Measurements from ENCODE around the gene SKP1. TPM values are rescaled to one million over a fixed set of nuclear protein-coding genes. Genes with fewer than 3 reads are reported as not detected.

SKP1 gene
- total RNA-seq, 1 donor, result 349 TPM

DNA sequence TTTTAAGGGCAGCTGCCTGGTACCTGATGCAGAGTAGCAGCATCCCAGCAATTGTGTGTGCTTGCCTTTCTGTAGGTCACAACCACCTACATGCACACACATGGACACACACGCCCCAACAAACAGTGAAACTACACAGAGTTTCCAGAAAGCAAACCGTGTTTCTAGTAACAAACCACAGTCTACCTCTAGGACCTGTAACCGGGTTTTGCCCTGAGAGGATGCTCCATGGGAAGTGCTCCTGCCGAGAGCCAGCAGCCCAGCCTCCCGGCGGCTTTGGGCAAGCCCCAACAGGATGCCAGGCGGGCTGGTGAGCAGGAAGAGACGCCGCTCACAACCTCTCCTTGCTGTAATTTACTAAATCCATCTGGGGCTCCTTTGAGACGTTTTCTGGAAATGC is 66.4 kb downstream of the SKP1 start:
- TF ChIP-seq, protein P1, sequence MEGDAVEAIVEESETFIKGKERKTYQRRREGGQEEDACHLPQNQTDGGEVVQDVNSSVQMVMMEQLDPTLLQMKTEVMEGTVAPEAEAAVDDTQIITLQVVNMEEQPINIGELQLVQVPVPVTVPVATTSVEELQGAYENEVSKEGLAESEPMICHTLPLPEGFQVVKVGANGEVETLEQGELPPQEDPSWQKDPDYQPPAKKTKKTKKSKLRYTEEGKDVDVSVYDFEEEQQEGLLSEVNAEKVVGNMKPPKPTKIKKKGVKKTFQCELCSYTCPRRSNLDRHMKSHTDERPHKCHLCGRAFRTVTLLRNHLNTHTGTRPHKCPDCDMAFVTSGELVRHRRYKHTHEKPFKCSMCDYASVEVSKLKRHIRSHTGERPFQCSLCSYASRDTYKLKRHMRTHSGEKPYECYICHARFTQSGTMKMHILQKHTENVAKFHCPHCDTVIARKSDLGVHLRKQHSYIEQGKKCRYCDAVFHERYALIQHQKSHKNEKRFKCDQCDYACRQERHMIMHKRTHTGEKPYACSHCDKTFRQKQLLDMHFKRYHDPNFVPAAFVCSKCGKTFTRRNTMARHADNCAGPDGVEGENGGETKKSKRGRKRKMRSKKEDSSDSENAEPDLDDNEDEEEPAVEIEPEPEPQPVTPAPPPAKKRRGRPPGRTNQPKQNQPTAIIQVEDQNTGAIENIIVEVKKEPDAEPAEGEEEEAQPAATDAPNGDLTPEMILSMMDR (IDR thresholded peaks at IDR 0.05; ENCODE audit: insufficient read depth, low read length), result no peak
- no peak overlapping the region for H3K4me3 ChIP-seq (ENCODE audit: low read depth, low read length)
- DNase-seq (ENCODE audit: low read depth), result no peak

DNA sequence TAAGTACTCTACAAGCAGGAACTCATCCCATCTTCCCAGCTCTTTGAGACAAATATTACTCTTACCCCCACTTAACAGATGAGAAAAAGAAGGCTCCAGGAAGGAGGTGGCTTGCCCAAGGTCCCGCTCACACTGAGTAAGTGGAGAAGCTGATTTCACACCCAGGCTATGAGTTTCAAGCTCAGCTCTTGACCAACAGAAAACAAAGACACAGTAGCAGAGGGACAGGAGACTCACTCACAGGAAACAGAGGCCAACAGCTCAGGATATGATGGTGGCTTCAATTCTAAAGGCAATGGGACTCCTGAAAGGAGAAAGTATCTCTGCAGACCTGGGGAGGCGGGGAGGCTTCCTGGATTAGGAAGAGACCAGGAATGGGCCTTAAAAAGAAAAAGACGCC is 69.0 kb downstream of the SKP1 start:
- H3K4me3 ChIP-seq (ENCODE audit: low read depth, low read length), result no peak overlapping the region
- TF ChIP-seq, protein P1 (IDR thresholded peaks at IDR 0.05; ENCODE audit: insufficient read depth, low read length), result no peak
- DNase-seq (ENCODE audit: low read depth), result no peak

DNA sequence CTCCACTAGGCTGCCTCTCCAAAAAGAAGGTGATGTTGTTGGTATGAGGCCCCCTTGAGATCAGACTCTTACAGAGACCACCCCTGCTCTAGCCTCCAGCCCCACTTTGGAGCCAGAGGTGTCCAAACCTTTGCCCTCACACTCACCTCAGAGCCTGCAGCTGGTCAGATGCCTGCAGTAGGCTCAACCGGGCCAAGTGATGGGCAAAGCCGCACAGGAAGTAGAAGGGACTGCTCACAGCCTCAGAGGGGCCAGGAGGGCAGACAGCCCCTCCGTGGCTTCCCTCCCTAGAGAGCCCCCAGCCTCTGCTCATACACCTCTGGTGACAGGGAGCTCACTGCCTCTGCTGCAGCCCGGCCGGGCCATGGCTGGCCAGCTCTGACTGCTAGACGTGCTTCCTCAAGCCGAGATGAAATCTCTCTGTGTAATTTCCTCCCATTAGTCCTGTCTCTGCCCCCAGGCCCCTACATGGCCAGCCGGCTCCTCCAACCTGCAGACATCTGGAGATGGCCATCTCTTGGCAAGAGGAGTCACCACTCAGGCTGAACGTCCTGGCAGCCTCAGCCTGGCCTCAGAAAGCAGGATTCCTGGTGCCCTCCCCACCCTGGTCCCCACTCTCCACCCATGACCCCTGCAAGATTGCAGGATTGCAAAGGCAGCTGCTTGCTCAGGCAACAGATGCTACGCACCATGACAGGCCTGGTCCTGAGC is 69.6 kb downstream of the SKP1 start:
- TF ChIP-seq, protein P1 (IDR thresholded peaks at IDR 0.05; ENCODE audit: insufficient read depth, low read length), result no peak
- no peak for DNase-seq (ENCODE audit: low read depth)

DNA sequence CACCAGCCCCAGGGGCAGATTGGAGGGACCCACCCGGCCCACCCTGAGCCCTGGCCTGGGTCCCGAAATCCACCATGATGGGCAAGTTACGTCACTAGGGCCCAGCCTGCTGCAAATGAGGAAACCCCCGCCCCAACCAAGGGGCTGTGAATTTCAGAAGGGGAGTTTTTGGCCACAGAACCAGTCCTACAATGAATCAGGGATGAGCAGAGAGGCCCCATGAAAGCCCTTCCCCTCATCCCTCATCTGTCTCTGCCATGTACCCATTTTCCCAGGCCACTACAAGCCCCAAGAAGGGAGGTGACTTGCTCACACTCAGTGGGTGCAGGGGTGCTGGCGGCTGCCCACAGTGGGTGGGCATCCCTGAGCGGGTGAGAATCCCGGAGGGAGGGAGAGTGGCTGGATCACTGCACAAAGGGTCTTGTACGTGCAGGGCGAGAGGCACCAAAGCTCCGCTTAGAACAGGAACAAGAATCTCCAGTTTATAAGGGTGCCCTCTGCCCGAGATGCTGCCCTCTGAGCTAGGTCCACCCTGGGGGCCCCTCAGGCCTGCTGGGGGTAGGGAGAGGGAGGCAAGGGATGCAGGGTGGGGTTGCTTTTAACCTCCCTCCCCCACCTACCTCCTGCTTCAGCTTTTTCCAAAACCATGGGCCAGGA is 72.6 kb downstream of the SKP1 start:
- TF ChIP-seq, protein P1 (IDR thresholded peaks at IDR 0.05; ENCODE audit: insufficient read depth, low read length), result no peak
- H3K4me3 ChIP-seq (ENCODE audit: low read depth, low read length), result no peak overlapping the region
- DNase-seq (ENCODE audit: low read depth), result no peak

More for the DNA sequence above, 69.6 kb downstream of the SKP1 start:
- H3K4me3 ChIP-seq (ENCODE audit: low read depth, low read length), result no peak overlapping the region

DNA sequence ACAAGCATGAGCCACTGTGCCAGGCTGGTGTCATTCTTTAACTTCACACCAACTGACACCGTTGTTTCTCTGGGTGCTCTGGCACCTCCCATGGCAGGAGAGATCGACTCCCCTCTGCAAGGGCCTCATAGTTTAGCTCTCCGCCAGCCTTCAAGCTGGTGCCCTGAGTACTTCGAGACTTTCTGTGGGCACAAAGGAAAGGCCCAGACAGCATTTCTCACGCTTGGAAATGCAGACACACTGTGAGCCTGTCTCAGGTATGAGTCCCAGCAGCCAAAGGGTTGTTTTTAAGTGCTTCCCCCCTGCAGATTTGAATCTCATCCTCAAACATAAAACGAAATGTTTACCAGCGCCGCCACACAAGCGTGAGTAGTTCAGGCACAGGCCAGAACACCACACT is 73.4 kb downstream of the SKP1 start:
- no peak overlapping the region for H3K4me3 ChIP-seq (ENCODE audit: low read depth, low read length)
- no peak for DNase-seq (ENCODE audit: low read depth)
- TF ChIP-seq, protein P1 (IDR thresholded peaks at IDR 0.05; ENCODE audit: insufficient read depth, low read length), result no peak

DNA sequence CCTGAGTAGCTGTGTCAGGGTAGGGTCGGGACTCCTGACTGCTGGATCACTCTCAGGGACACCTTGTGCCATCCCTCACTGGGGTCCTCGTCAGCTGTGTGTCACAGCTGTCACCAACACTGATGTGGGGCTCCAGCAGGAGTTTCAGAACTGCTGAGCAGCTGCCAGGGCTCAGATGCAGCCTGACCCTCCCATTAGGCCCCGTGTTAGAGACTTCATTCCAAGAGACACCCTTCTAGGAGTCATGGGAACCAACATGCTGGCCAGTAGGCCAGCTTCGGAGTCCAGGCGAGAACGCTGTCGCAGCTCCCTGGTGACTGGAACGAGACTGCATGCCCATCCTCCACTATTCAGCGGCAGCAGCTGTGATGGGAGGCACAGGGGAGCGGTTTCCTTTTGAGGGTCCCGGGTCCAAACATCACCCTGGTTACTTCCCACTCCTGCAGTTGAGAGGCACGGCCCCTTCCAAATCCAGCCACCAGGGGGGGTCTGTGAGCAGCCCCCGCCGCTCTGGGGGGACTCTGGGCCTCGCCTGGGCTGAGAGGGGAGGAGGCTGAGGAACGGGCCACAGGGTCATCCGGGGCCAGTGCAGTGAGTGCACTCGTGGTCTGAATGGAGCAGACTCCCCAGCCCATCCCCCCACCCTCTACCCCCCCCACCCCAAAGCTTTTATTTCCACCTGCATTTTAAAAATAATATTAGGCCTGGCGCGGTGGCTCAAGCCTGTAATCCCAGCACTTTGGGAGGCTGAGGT is 74.9 kb downstream of the SKP1 start:
- DNase-seq (ENCODE audit: low read depth), result peak; percentile 20
- TF ChIP-seq, protein P1 (IDR thresholded peaks at IDR 0.05; ENCODE audit: insufficient read depth, low read length), result peak; percentile 89
- no peak overlapping the region for H3K4me3 ChIP-seq (ENCODE audit: low read depth, low read length)

Data from fibroblast of the aortic adventitia (primary cell).